Subcutaneous abdominal adipose tissue (tissue), 5 donors: ENCODE measurements around the gene SPATA46.
A peak's percentile ranks its signal among the peaks of the same experiment; 100 is the strongest.

Experiments used
- H3K27ac ChIP-seq: one replicate; pipeline ENCODE4 v1.7.0; 2013; ENCODE audit warnings: low read depth, mild to moderate bottlenecking, inconsistent platforms, low read length, moderate library complexity
- H3K27me3 ChIP-seq, 5 donors: one replicate each; pipeline ENCODE4 v1.7.0; 2013; ENCODE audit warnings: low read length in 5 of 5, inconsistent platforms in 1 of 5; ENCODE audit not compliant: control insufficient read depth in 5 of 5, insufficient read depth in 4 of 5
- H3K36me3 ChIP-seq, 5 donors: one replicate each; pipeline ENCODE4 v1.7.0; 2013; ENCODE audit warnings: low read length in 5 of 5; ENCODE audit not compliant: control insufficient read depth in 5 of 5, insufficient read depth in 5 of 5
- H3K4me1 ChIP-seq, 5 donors: one replicate each; pipeline ENCODE4 v1.7.0; 2013; ENCODE audit warnings: low read length in 5 of 5, mild to moderate bottlenecking in 3 of 5, moderate library complexity in 1 of 5; ENCODE audit not compliant: control insufficient read depth in 5 of 5, insufficient read depth in 5 of 5
- H3K4me3 ChIP-seq, 5 donors: one replicate each; pipeline ENCODE4 v1.7.0; 2013; ENCODE audit warnings: low read length in 5 of 5, low read depth in 1 of 5
- H3K9ac ChIP-seq, 5 donors: one replicate each; pipeline ENCODE4 v1.7.0; 2013; ENCODE audit warnings: low read length in 5 of 5, mild to moderate bottlenecking in 4 of 5, moderate library complexity in 3 of 5
- H3K9me3 ChIP-seq, 5 donors: one replicate each; pipeline ENCODE4 v1.7.0; 2013; ENCODE audit warnings: low read length in 5 of 5; ENCODE audit not compliant: control insufficient read depth in 5 of 5
- donor health status: healthy.
- donor health status: healthy.
- donor health status: healthy.
- donor health status: healthy.
- donor health status: healthy.

Gene SPATA46

GRCh38 chr1:162369571-162369970 is 7.1 kb downstream of the SPATA46 start:
- Histone ChIP-seq H3K4me3 (no peak overlapping the region), H3K4me1 (peaks cover 0 to 9% (median 0%) of the 10 kb centered on the region in 5 donors), H3K9ac (no peak overlapping the region), H3K27me3 (no peaks in the 10 kb centered on the region), H3K36me3 (peaks cover 0 to 3% (median 0%) of the 10 kb centered on the region in 5 donors), H3K27ac (no peak overlapping the region), H3K9me3 (no peaks in the 10 kb centered on the region)

DNA sequence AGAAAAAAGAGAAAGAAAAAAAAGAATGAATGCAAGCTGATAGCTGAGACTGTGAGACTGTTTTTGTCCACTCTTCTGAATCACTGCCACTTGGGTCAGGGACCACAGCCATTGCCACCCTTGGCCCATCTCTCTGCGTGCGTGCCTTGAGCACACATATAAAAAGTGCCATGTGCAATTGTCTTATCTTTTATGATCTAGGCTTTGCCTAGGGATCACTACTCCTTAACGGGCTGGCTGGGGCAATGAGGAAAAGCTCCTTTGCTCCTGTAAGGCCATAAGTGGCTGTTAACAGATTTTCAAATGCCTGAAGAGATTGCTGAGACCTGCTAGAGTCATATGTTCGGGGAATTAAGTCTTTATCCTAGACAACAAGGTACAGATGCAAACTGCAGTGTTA is 8.2 kb downstream of the SPATA46 start:
- Histone ChIP-seq H3K27me3 (no peaks in the 10 kb centered on the region), H3K36me3 (peaks cover 0 to 3% (median 0%) of the 10 kb centered on the region in 5 donors), H3K4me1 (peaks cover 0 to 9% (median 0%) of the 10 kb centered on the region in 5 donors), H3K9me3 (no peaks in the 10 kb centered on the region), H3K9ac (no peak overlapping the region), H3K27ac (no peak overlapping the region), H3K4me3 (no peak overlapping the region)

DNA sequence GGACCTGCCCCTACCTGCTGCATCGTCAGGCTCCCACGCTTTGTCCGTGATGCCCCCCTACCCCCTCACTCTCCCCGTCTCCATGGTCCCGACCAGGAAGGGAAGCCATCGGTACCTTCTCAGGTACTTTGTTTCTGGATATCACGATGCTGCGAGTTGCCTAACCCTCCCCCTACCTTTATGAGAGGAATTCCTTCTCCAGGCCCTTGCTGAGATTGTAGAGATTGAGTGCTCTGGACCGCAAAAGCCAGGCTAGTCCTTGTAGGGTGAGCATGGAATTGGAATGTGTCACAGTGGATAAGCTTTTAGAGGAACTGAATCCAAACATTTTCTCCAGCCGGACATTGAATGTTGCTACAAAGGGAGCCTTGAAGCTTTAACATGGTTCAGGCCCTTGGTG is 8.9 kb downstream of the SPATA46 start:
- H3K4me3 ChIP-seq = no peak overlapping the region
- peak overlapping the region; percentile 26 for H3K27ac ChIP-seq
- H3K9ac ChIP-seq = no peak overlapping the region
- peaks cover 0 to 9% (median 0%) of the 10 kb centered on the region in 5 donors for H3K4me1 ChIP-seq
- H3K9me3 ChIP-seq = no peaks in the 10 kb centered on the region
- no peaks in the 10 kb centered on the region for H3K27me3 ChIP-seq
- peaks cover 0 to 3% (median 0%) of the 10 kb centered on the region in 5 donors for H3K36me3 ChIP-seq

DNA sequence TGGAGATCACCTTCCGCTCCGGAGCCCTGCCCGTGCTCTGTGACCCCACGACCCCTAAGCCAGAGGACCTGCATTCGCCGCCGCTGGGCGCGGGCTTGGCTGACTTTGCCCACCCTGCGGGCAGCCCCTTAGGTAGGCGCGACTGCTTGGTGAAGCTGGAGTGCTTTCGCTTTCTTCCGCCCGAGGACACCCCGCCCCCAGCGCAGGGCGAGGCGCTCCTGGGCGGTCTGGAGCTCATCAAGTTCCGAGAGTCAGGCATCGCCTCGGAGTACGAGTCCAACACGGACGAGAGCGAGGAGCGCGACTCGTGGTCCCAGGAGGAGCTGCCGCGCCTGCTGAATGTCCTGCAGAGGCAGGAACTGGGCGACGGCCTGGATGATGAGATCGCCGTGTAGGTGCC is 9.6 kb downstream of the SPATA46 start:
- peak overlapping the region in 4 of 5 donors; percentile 42 to 63 (median 54) for H3K4me3 ChIP-seq
- H3K9ac ChIP-seq = no peak overlapping the region
- H3K27ac ChIP-seq = no peak overlapping the region
- peaks cover 0 to 3% (median 0%) of the 10 kb centered on the region in 5 donors for H3K36me3 ChIP-seq
- H3K9me3 ChIP-seq = no peaks in the 10 kb centered on the region
- H3K27me3 ChIP-seq = no peaks in the 10 kb centered on the region
- peaks cover 0 to 9% (median 0%) of the 10 kb centered on the region in 5 donors for H3K4me1 ChIP-seq

DNA sequence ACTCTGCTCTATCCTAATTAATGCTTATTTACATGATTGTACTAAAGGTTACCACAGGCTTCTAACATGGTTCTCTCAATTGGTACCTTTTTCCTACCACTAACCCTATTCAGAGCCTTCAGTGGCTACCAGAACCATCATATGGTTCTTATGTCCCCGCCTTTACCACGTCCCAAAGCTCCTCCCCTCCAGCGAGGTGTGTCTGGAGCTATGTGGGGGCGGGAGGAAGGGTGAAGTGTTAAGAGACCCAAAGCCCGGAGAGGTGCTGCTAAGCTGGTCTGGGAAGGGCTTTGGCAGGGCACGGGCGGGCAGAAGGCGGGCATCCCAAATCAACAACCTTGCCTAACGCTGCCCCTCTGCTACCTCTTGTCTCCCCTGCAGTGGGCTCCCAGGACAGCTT is 10.0 kb downstream of the SPATA46 start:
- Histone ChIP-seq H3K27me3 (no peaks in the 10 kb centered on the region), H3K27ac (no peak overlapping the region), H3K36me3 (peaks cover 0 to 3% (median 0%) of the 10 kb centered on the region in 5 donors), H3K4me1 (peaks cover 0 to 9% (median 0%) of the 10 kb centered on the region in 5 donors), H3K4me3 (peak overlapping the region; percentile 29 to 63 (median 48)), H3K9me3 (no peaks in the 10 kb centered on the region), H3K9ac (no peak overlapping the region)

DNA sequence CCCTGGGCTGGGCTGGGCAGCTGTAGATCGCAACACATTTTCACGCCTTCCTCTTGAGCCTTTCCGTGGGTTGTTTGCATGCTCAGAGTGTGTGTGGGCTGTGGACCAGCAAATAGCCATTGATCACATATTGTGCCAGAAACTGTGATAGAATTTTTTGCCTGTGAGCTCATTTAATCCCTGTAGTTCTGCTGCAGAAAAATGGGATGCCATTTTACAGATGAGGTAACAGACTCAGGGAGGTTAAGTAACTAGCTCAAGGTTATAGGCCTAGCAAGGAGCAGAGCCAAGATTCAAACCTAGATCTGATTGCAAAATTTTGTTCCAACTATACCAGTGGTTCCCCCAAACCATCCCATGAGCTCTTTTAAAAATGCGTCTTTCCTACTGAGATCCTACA is 10.5 kb downstream of the SPATA46 start:
- Histone ChIP-seq H3K9me3 (no peaks in the 10 kb centered on the region), H3K4me1 (peaks cover 0 to 9% (median 0%) of the 10 kb centered on the region in 5 donors), H3K27me3 (no peaks in the 10 kb centered on the region), H3K9ac (no peak overlapping the region), H3K27ac (no peak overlapping the region), H3K4me3 (no peak overlapping the region), H3K36me3 (peaks cover 0 to 3% (median 0%) of the 10 kb centered on the region in 5 donors)

- Histone ChIP-seq H3K27me3 (no peaks in the 10 kb centered on the region), H3K4me1 (peaks cover 0 to 9% (median 0%) of the 10 kb centered on the region in 5 donors), H3K27ac (no peak overlapping the region), H3K9ac (no peak overlapping the region), H3K9me3 (no peaks in the 10 kb centered on the region), H3K4me3 (no peak overlapping the region), H3K36me3 (peaks cover 0 to 3% (median 0%) of the 10 kb centered on the region in 5 donors)
These were observed 11.2 kb downstream of the SPATA46 start for GRCh38 chr1:162365284-162366020.

GRCh38 chr1:162364498-162364897 is 12.2 kb downstream of the SPATA46 start:
- Histone ChIP-seq H3K36me3 (peaks cover 0 to 3% (median 0%) of the 10 kb centered on the region in 5 donors), H3K27ac (no peak overlapping the region), H3K9me3 (no peaks in the 10 kb centered on the region), H3K9ac (no peak overlapping the region), H3K4me1 (peaks cover 0 to 6% (median 0%) of the 10 kb centered on the region in 5 donors), H3K27me3 (no peaks in the 10 kb centered on the region), H3K4me3 (no peak overlapping the region)

DNA sequence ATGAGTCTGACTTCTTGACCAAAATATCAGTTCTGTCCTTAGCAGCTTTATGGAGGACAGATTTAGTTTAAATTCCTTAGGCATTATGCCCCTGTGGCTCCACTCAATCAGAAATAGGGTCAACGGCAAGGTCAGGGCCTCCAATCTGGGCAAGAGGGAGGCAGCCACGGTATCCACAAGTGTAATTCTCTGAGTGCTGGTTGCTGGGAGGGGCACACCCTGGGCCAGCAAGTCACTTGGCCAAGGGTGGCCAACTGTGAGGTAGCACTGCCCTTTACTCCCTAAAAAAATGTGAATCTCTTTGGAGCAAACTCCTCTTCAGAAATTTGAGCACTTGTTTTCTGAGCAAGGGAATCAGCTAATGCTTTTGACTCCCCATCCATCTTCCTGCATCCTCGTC is 12.8 kb downstream of the SPATA46 start:
- Histone ChIP-seq H3K27me3 (no peaks in the 10 kb centered on the region), H3K9ac (no peak overlapping the region), H3K4me1 (peaks cover 0 to 6% (median 0%) of the 10 kb centered on the region in 5 donors), H3K9me3 (no peaks in the 10 kb centered on the region), H3K4me3 (no peak overlapping the region), H3K27ac (no peak overlapping the region), H3K36me3 (peaks cover 0 to 3% (median 0%) of the 10 kb centered on the region in 5 donors)

- H3K9me3 ChIP-seq = no peaks in the 10 kb centered on the region
- peaks cover 0 to 15% (median 4%) of the 10 kb centered on the region in 5 donors for H3K4me1 ChIP-seq
- no peak overlapping the region for H3K27ac ChIP-seq
- H3K9ac ChIP-seq = no peak overlapping the region
- no peaks in the 10 kb centered on the region for H3K27me3 ChIP-seq
- H3K36me3 ChIP-seq = peaks cover 0 to 5% (median 0%) of the 10 kb centered on the region in 5 donors
- no peak overlapping the region for H3K4me3 ChIP-seq
These were observed 15.3 kb downstream of the SPATA46 start for GRCh38 chr1:162361349-162361748.
